HEK293 (cell line): ENCODE data around the gene NR1I2.

ENCODE experiments used
- CTCF ChIA-PET: fragments of 350-600 bp; formaldehyde crosslinking; extraction: SDS; loops from one replicate; lab custom pipeline; 2021; ENCODE audit warnings: antibody characterized with exemption; lab: Yijun Ruan, JAX
- POLR2A ChIA-PET: fragments of 300-600 bp; formaldehyde crosslinking; extraction: SDS; loops from one replicate; lab custom pipeline; 2020; ENCODE audit warnings: antibody characterized with exemption, inconsistent platforms; lab: Yijun Ruan, JAX
- H3K27ac ChIP-seq: fragments of 200-500 bp; sonication (Bioruptor generic); 2 replicates; pipeline ENCODE4 v1.5.1; 2014; ENCODE audit warnings: low read depth, low read length, control low read depth, inconsistent platforms; ENCODE audit errors: extremely low read depth
- H3K36me3 ChIP-seq, 2 experiments: fragments of 200-500 bp in 1 of 2; sonication (Bioruptor generic) in 1 of 2; 1 replicate in 1 of 2; 2 replicates in 1 of 2; pipeline ENCODE4 v1.5.1; 2014 to 2017; ENCODE audit warnings: inconsistent platforms in 2 of 2, low read length in 2 of 2; ENCODE audit not compliant: control insufficient read depth in 2 of 2, insufficient read depth in 1 of 2
- H3K4me1 ChIP-seq: fragments of 200-500 bp; sonication (Bioruptor generic); 2 replicates; pipeline ENCODE4 v1.5.1; 2014; ENCODE audit warnings: mild to moderate bottlenecking, low read length, inconsistent platforms; ENCODE audit not compliant: control insufficient read depth, insufficient read depth
- H3K4me3 ChIP-seq: 2 replicates; pipeline ENCODE4 v1.5.1; 2011; ENCODE audit warnings: low read depth, mild to moderate bottlenecking, control low read depth, low read length, moderate library complexity
- H3K9me3 ChIP-seq: fragments of 200-500 bp; sonication (Bioruptor generic); 2 replicates; pipeline ENCODE4 v1.5.1; 2014; ENCODE audit warnings: low read depth, low read length, inconsistent platforms; ENCODE audit not compliant: control insufficient read depth, insufficient read depth
- BCL11A ChIP-seq: fragments of 450-650 bp; formaldehyde crosslinking; IDR thresholded peaks from 2 replicates; pipeline ENCODE4 v1.5.1; 2016; ENCODE audit warnings: low read depth, missing biosample characterization, missing genetic modification characterization
- EGR2 ChIP-seq: fragments of 450-650 bp; formaldehyde crosslinking; IDR thresholded peaks from 2 replicates; pipeline ENCODE4 v1.5.1; 2016; ENCODE audit warnings: low read depth, missing biosample characterization, missing genetic modification characterization
- GLIS1 ChIP-seq: fragments of 450-650 bp; formaldehyde crosslinking; IDR thresholded peaks from 2 replicates; pipeline ENCODE4 v1.5.1; 2016; ENCODE audit warnings: missing biosample characterization, missing genetic modification characterization
- ZBTB26 ChIP-seq: fragments of 450-650 bp; formaldehyde crosslinking; optimal IDR thresholded peaks from 2 replicates; pipeline ENCODE3; 2016; ENCODE audit warnings: missing biosample characterization, mild to moderate bottlenecking, missing genetic modification characterization
- ZBTB7A ChIP-seq: fragments of 450-650 bp; formaldehyde crosslinking; IDR thresholded peaks from 2 replicates; pipeline ENCODE4 v1.5.1; 2016; ENCODE audit warnings: low read depth, missing biosample characterization, missing genetic modification characterization
- ZNF148 ChIP-seq: fragments of 450-650 bp; formaldehyde crosslinking; IDR thresholded peaks from 2 replicates; pipeline ENCODE4 v1.5.0; 2017; ENCODE audit warnings: missing biosample characterization, missing genetic modification characterization, borderline replicate concordance
- ZNF155 ChIP-seq: fragments of 450-650 bp; formaldehyde crosslinking; IDR thresholded peaks from 2 replicates; pipeline ENCODE4 v1.5.1; 2016; ENCODE audit warnings: missing biosample characterization, missing genetic modification characterization
- ZNF16 ChIP-seq: fragments of 450-650 bp; formaldehyde crosslinking; IDR thresholded peaks from 2 replicates; pipeline ENCODE4 v1.5.1; 2016; ENCODE audit warnings: low read depth, missing biosample characterization, missing genetic modification characterization
- ZNF174 ChIP-seq: fragments of 450-650 bp; formaldehyde crosslinking; IDR thresholded peaks from 2 replicates; pipeline ENCODE4 v1.5.0; 2017; ENCODE audit warnings: missing biosample characterization, mild to moderate bottlenecking, missing genetic modification characterization
- ZNF221 ChIP-seq: fragments of 450-650 bp; formaldehyde crosslinking; IDR thresholded peaks from 2 replicates; pipeline ENCODE4 v1.5.1; 2017; ENCODE audit warnings: missing biosample characterization, missing genetic modification characterization, borderline replicate concordance
- ZNF223 ChIP-seq: fragments of 450-650 bp; formaldehyde crosslinking; IDR thresholded peaks from 2 replicates; pipeline ENCODE4 v1.5.1; 2016; ENCODE audit warnings: missing biosample characterization, missing genetic modification characterization
- ZNF292 ChIP-seq: fragments of 450-650 bp; formaldehyde crosslinking; IDR thresholded peaks from 2 replicates; pipeline ENCODE4 v1.5.1; 2016; ENCODE audit warnings: low read depth, missing biosample characterization, missing genetic modification characterization, borderline replicate concordance
- ZNF423 ChIP-seq: fragments of 450-650 bp; formaldehyde crosslinking; IDR thresholded peaks from 2 replicates; pipeline ENCODE4 v1.5.1; 2016; ENCODE audit warnings: missing biosample characterization, missing genetic modification characterization
- ZNF510 ChIP-seq: fragments of 450-650 bp; formaldehyde crosslinking; IDR thresholded peaks from 2 replicates; pipeline ENCODE4 v1.5.1; 2018; ENCODE audit warnings: mild to moderate bottlenecking, missing genetic modification characterization, missing biosample characterization; ENCODE audit not compliant: insufficient replicate concordance
- ZNF530 ChIP-seq: fragments of 450-650 bp; formaldehyde crosslinking; IDR thresholded peaks from 2 replicates; pipeline ENCODE4 v1.5.1; 2016; ENCODE audit warnings: low read depth, missing biosample characterization, missing genetic modification characterization
- ZNF654 ChIP-seq: fragments of 450-650 bp; formaldehyde crosslinking; IDR thresholded peaks from 2 replicates; pipeline ENCODE4 v1.5.1; 2016; ENCODE audit warnings: low read depth, missing biosample characterization, missing genetic modification characterization
- TF ChIP-seq, protein P1 (sequence below): fragments of 450-650 bp; formaldehyde crosslinking; IDR thresholded peaks from 2 replicates; pipeline ENCODE4 v1.5.1; 2016; ENCODE audit warnings: missing biosample characterization, missing genetic modification characterization
- TF ChIP-seq, protein P2 (sequence below): fragments of 450-650 bp; formaldehyde crosslinking; IDR thresholded peaks from 2 replicates; pipeline ENCODE4 v1.5.1; 2016; ENCODE audit warnings: missing biosample characterization, missing genetic modification characterization
- TF ChIP-seq, protein P3 (sequence below): fragments of 450-650 bp; formaldehyde crosslinking; conservative IDR thresholded peaks from 2 replicates; pipeline ENCODE4 v1.5.1; 2016; ENCODE audit warnings: low read depth, missing biosample characterization, missing genetic modification characterization

Gene NR1I2

GRCh38 chr3:119783255-119783654, 1.4 kb downstream of the NR1I2 start (continued):
- TF ChIP-seq, protein P1, sequence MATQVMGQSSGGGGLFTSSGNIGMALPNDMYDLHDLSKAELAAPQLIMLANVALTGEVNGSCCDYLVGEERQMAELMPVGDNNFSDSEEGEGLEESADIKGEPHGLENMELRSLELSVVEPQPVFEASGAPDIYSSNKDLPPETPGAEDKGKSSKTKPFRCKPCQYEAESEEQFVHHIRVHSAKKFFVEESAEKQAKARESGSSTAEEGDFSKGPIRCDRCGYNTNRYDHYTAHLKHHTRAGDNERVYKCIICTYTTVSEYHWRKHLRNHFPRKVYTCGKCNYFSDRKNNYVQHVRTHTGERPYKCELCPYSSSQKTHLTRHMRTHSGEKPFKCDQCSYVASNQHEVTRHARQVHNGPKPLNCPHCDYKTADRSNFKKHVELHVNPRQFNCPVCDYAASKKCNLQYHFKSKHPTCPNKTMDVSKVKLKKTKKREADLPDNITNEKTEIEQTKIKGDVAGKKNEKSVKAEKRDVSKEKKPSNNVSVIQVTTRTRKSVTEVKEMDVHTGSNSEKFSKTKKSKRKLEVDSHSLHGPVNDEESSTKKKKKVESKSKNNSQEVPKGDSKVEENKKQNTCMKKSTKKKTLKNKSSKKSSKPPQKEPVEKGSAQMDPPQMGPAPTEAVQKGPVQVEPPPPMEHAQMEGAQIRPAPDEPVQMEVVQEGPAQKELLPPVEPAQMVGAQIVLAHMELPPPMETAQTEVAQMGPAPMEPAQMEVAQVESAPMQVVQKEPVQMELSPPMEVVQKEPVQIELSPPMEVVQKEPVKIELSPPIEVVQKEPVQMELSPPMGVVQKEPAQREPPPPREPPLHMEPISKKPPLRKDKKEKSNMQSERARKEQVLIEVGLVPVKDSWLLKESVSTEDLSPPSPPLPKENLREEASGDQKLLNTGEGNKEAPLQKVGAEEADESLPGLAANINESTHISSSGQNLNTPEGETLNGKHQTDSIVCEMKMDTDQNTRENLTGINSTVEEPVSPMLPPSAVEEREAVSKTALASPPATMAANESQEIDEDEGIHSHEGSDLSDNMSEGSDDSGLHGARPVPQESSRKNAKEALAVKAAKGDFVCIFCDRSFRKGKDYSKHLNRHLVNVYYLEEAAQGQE: no peak
- TF ChIP-seq ZNF223 (tag by site-specific recombination) (no peak), ZNF221 (no peak), ZNF423 (tag by site-specific recombination) (no peak), ZNF16 (tag by site-specific recombination) (no peak), ZNF148 (tag by site-specific recombination) (no peak)

DNA sequence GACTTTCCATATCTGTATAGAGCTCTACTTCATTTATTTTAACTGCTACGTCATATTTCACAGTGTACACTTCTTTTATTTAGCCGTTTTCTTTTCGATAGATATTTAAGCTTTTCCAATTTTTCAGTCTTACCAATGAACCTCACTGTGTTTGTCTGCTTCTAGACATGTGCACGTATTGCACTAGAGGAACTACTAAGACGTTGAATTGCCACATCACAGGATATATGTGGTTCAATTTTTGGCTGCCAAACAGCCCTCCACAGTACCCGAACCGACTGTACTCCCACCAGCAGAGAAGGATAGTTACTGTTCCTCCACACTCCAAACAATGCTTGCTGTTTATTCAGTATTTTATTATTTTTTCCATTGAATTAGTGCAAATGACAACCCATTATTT, 2.0 kb downstream of the NR1I2 start:
- no peak for TF ChIP-seq ZNF155 (tag by site-specific recombination)
- TF ChIP-seq ZBTB26 (tag by site-specific recombination): no peak
- TF ChIP-seq ZNF510 (tag by site-specific recombination): peak; percentile 66
- TF ChIP-seq, protein P2, sequence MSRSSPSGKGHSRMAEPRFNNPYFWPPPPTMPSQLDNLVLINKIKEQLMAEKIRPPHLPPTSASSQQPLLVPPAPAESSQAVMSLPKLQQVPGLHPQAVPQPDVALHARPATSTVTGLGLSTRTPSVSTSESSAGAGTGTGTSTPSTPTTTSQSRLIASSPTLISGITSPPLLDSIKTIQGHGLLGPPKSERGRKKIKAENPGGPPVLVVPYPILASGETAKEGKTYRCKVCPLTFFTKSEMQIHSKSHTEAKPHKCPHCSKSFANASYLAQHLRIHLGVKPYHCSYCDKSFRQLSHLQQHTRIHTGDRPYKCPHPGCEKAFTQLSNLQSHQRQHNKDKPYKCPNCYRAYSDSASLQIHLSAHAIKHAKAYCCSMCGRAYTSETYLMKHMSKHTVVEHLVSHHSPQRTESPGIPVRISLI: no peak
- CTCF ChIA-PET: no interaction called here
- Histone ChIP-seq H3K27ac (no peak overlapping the region), H3K4me3 (no peak overlapping the region), H3K36me3 (no peaks in the 10 kb centered on the region), H3K4me1 (no peaks in the 10 kb centered on the region), H3K9me3 (no peaks in the 10 kb centered on the region)
- POLR2A ChIA-PET: no interaction called here

DNA sequence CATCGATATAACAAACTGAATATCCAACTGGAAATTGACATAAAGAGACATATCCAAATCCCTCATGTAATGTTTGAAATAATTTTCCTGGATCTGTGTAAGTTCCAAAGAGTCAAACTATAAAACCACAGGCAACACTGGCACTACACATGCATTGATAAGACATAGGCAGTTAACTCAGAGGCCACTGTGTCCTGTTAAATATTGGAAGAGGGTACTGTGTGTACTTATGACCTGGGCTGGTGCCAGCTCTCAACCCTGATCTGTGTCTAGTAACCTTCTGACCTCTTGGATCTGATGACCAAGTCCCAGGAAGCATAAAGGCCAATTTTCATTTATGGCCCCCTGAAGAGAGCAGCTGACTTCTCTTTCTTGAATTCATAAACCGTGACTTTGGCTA, 4.5 kb downstream of the NR1I2 start:
- Histone ChIP-seq H3K27ac (no peak overlapping the region), H3K4me1 (no peaks in the 10 kb centered on the region), H3K9me3 (no peaks in the 10 kb centered on the region), H3K36me3 (no peaks in the 10 kb centered on the region), H3K4me3 (no peak overlapping the region)
- POLR2A ChIA-PET: no interaction called here
- CTCF ChIA-PET: interaction anchor here (0.6 to 1.0 kb wide), 2 partner anchors 292 to 396 kb away, joined by 3 to 5 read pairs; no protein-coding TSS in a partner anchor
- TF ChIP-seq ZNF148 (tag by site-specific recombination) (no peak), EGR2 (tag by site-specific recombination) (no peak), ZNF530 (tag by site-specific recombination) (no peak), ZNF292 (tag by site-specific recombination) (no peak), ZBTB7A (tag by site-specific recombination) (no peak), ZNF174 (tag by site-specific recombination) (no peak), GLIS1 (tag by site-specific recombination) (no peak), BCL11A (tag by site-specific recombination) (no peak), ZNF654 (tag by site-specific recombination) (no peak)
- TF ChIP-seq, protein P3, sequence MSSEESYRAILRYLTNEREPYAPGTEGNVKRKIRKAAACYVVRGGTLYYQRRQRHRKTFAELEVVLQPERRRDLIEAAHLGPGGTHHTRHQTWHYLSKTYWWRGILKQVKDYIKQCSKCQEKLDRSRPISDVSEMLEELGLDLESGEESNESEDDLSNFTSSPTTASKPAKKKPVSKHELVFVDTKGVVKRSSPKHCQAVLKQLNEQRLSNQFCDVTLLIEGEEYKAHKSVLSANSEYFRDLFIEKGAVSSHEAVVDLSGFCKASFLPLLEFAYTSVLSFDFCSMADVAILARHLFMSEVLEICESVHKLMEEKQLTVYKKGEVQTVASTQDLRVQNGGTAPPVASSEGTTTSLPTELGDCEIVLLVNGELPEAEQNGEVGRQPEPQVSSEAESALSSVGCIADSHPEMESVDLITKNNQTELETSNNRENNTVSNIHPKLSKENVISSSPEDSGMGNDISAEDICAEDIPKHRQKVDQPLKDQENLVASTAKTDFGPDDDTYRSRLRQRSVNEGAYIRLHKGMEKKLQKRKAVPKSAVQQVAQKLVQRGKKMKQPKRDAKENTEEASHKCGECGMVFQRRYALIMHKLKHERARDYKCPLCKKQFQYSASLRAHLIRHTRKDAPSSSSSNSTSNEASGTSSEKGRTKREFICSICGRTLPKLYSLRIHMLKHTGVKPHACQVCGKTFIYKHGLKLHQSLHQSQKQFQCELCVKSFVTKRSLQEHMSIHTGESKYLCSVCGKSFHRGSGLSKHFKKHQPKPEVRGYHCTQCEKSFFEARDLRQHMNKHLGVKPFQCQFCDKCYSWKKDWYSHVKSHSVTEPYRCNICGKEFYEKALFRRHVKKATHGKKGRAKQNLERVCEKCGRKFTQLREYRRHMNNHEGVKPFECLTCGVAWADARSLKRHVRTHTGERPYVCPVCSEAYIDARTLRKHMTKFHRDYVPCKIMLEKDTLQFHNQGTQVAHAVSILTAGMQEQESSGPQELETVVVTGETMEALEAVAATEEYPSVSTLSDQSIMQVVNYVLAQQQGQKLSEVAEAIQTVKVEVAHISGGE (tag by site-specific recombination): no peak
